ENCODE data around the gene GAB3. TPM values are rescaled to one million over a fixed set of nuclear protein-coding genes. Genes with fewer than 3 reads are reported as not detected.

The GAB3 gene, protein sequence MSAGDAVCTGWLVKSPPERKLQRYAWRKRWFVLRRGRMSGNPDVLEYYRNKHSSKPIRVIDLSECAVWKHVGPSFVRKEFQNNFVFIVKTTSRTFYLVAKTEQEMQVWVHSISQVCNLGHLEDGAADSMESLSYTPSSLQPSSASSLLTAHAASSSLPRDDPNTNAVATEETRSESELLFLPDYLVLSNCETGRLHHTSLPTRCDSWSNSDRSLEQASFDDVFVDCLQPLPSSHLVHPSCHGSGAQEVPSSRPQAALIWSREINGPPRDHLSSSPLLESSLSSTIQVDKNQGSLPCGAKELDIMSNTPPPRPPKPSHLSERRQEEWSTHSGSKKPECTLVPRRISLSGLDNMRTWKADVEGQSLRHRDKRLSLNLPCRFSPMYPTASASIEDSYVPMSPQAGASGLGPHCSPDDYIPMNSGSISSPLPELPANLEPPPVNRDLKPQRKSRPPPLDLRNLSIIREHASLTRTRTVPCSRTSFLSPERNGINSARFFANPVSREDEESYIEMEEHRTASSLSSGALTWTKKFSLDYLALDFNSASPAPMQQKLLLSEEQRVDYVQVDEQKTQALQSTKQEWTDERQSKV
- total RNA-seq = 1 to 10 TPM; 4.5 to 5.7 TPM

DNA sequence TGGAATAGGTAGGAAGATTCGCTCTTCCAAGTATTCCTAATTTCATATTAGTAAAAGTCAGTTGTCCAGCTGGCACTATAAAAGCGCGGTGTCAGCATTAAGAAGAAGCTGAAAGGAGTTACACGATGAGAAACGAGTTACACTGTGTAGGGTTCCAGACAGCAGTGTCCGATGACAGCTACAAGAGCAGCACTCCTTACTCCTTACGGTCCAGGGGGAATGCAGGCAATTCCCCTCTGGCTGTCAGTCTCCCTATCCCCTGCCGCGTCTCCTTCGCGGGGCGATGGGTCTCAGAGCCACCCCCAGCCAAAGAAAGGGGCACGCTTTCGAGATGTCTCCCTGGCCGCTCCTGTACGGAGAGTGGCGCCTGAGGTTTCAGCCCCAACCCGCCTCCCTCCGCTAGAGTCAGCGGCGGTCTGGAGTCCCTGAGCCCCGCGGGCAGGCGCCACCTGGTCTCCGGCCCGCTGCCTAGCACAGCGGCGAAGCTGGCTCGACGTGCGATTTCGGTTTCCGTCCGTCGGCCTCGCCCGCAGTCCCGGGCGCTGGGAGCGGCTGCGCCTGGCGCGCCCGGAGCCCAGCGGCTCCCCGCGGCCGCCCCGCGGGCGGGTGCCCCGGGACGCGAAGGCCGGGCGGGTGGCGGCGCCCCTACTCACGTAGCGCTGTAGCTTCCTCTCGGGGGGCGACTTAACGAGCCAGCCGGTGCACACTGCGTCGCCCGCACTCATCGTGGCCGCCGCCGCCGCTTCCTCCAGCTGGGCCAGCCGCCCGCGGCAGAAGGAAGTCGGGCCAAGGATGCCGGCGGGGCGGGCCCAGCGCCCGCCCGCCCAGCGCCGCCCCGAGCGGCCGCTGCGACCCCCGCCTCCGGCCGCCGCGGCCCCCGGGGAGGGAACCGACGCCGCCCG lies at the start of gene GAB3:
GAB3 (minus strand) TSS at position 777 of the 902 bp plus-strand sequence; CDS start at position 725, 52 bp downstream.

DNA sequence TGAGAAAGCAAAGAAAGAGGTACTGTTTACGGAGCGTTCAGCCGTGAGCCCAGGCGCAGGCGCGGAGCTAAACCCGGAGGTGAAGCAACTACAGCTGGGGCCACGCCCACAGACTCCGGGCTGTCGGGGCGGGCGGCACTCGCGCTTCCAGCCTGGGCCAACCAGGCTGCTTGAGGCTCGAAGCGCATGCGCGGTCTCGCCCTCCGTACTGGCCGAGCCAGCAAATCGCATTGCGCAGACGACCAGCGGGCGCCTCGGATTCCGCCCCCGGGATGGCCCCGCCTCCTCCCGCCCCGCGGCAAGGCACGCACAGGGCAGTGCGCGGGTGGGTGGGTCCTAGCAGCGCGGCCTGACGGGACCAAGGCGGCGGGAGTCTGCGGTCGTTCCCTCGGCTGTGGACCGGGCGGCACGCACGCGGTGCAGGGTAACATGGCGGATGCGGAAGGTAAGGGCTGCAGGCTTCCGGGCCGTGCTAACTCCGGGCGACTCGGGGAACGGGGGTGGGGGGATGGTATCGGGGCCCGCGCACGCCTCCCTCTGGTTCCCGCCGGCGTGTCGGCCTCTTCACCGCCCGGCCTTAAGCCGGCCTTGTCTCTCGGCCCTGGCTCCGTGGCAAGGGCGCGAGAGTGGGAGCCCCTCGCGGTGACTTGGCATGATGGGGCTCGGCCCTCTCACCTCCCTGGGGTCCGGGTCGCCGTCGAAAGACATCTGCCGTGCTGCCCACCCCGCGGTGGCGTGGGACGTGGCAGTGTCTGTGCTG lies 11.8 kb upstream of the GAB3 start, which contains the start of gene DKC1:
DKC1 (plus strand) TSS at position 328 of the 760 bp plus-strand sequence; CDS start at position 430, 102 bp downstream.

DNA sequence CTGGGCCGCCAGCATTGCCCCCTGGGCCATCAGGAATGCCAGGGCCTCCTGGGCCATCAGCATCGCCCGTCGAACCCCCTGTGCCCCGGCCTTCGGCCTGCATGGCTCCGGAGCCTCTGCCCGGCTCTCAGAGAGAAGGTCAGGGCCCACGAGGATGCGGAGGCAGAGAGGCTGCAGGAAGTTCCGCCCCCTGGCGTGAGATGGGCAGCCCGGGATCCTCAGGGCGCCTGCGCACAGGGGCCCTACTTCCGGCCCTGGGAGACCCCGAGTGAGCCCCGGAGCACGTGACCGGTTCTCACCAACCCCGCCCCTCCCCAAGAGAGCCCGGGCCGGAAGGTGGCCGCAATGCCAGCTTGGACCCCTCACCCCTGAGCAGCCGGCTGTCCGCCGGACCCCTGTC lies 97.5 kb downstream of the GAB3 start, which contains the start of gene CTAG2:
CTAG2 (minus strand) TSS at position 167 of the 400 bp plus-strand sequence; CDS start at position 103, 64 bp downstream.

Other genes with a start within 250 kb of the GAB3 start
- gene FAM3A, start 234.8 kb downstream of the GAB3 start, total RNA-seq = 10 to 100 TPM; 32.3 to 32.7 TPM
- 10 to 100 TPM; 59.0 to 68.1 TPM for gene G6PD, start 204.2 kb downstream of the GAB3 start, total RNA-seq
- gene IKBKG, start 203.5 kb downstream of the GAB3 start, total RNA-seq = 10 to 100 TPM; 43.4 to 45.5 TPM
- not detected for gene CTAG1A, start 165.9 kb downstream of the GAB3 start, total RNA-seq
- not detected for gene CTAG1B, start 131.8 kb downstream of the GAB3 start, total RNA-seq
- not detected for gene CTAG2, start 97.5 kb downstream of the GAB3 start, total RNA-seq
- gene DKC1, start 11.8 kb upstream of the GAB3 start, total RNA-seq = 10 to 100 TPM; 52.8 to 55.8 TPM
- gene MPP1, start 54.4 kb upstream of the GAB3 start, total RNA-seq = 10 to 100 TPM; 43.7 to 44.3 TPM
- gene SMIM9, start 83.6 kb upstream of the GAB3 start, total RNA-seq = not detected
- 10 to 100 TPM; 52.0 to 55.5 TPM for gene F8A1, start 135.3 kb upstream of the GAB3 start, total RNA-seq

Measured in activated naive CD4-positive, alpha-beta T cell treated with anti-CD3 and anti-CD28 coated beads, Interleukin-2, amount 10 ng/mL, durations not matched to agents 5 hours and 36 hours (primary cell).